ENCODE measurements around the gene PPP3CA.

Gene PPP3CA

DNA sequence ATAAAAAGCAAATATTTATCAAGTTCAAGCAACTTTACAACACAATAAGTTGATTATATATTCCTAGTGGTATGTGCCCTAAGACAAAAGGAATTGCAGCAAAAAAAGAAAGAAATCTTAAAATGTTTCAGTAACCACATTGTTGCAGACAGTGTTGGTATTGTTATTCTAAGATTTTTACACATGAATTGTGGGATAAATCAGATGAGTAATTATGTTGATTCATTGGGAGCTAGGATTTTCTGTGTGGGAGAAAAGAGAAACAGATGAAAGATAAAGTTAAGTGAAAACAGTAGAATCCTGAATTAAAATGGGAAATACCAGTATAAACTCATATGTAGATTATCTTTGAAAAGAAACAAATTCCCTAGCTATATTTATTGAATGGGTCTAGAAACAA is 362.4 kb downstream of the PPP3CA start:
- no peak for DNase-seq

DNA sequence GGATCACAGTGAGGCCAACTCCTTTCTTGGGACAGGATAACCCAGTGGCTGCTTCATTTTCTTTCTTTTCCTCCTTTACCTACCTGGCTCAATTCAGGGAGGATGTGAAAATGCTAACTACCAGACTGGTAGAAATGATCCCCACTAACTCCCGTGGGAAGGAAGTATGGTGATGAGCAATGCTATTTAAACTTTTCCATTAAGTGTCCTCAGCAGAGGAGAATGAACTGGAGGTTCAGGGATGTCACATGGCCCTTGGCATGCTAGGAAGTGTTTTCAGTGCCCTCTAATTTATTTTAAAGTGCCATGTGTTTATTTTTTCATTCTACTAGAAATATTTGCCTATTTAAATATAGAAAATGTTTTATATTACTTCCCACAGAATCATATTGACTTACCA is 363.9 kb downstream of the PPP3CA start:
- no peak for DNase-seq

DNA sequence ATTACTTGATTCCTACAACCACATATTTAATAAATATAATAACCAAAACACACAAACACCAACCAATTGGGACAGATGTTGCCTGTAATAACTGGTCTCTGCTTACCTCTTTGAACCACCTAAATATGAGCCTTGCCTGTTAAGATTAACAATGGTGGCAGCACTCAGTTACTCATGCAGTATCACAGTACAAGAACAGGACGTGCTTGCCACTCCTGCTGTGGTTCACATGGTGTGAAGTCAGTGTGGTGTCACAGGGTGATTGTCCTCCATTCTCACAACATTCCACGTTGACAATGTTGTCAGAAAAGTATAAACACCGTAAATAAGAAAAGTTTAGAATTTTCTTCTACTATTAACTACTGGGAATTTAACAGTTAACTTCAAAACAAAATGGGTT is 365.0 kb downstream of the PPP3CA start:
- DNase-seq, result no peak

DNA sequence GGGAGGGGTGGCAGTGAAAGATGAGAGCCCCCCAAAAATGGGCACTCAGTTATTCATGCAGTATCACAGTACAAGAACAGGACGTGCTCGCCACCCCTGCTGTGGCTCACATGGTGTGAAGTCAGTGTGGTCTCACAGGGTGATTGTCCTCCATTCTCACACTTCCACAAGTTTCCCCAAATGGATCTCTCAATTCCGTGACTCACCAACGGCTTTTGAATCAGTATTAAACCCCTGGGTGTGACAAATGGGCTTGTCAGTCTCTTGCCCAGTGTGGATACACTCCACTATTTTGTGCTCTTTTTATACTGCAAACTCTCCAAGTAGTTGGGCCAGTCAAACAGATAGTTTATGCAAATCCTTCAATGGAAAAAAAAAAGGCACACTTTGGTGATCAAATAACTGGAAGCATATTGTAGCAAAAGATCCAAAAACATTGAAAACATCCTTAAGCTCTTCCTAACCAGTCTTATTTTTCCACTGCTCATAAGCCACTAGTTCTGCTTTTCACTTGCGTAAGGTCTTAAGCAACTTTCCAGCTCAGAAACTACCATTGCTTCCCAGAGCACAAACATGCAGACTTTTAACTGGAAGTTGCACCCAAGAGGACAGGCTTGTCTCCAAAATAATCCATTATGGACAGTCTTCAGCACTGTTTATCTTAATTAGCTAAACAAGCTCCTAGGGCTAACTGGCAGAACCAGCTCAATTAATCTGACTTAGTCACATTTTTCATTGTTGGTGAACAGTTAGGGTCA is 365.7 kb downstream of the PPP3CA start:
- no peak for DNase-seq

DNA sequence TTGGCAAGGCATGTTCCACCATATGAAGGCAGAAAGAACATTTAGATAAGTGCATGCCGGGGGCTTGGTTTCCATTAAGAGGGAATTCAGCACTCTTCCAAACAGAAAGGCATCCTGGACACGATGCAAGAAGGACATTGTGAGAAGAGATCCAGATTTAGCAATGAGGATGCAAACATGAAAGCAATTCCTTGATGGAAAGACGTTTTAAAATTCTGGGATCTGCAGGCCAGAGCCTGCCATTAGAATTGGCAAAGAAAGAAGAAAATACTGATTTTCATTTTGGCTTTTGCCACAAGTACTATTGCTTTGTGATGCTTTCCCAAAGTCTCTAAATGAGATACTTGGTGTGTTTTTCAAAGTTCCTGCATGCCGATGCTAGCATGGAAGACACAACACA is 367.6 kb downstream of the PPP3CA start:
- no peak for DNase-seq

DNA sequence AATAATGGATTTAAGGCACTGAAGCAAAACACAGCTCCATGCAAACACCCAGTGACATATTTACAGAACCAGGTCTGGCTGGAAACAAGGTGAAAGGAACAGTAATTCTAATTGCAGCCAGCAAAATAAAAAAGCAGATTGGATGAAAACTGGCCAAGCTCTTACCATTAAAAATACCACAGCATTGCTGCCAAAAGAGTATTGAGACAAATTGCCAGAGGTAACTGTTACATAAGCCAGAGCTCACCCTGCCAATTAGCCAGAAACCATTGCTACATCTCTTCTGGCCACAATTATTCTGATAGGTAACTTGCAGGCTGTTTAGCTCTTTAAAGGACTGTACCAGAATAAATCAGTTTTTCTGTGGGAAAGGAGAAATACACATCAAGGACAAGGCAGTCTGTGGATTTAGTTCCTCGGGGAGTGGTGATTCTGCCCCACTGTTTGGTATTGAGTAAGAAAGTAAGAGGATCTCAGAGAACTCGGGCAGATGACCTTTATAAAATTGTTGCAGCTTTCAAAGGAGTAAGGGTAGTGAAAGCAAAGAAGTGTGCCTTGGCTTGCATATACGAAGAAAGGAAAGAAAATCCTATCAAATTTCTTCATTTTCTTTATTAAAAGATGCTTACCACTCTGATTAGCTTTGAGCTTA is 369.5 kb downstream of the PPP3CA start:
- no peak for DNase-seq

DNA sequence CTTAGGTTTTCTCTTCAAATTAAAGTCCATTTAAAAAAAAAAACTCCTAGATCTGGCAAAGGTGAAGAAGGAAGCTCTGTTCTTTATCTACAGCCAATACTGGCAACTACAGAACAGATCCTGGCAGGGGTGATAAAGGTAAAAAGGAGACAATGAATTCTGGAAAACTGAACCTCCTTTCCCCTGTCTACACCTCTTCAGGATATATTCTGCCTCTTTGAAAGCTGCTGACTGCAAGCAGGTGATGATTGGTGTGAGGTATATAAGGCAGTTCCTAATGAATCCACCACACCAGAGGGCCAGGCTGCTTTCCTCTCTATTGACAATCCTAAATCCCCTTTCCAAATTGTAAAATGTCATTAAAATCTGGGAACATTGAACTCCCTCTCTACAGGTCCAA is 370.1 kb downstream of the PPP3CA start:
- DNase-seq, result no peak

All from NCI-H1436 treated with DMSO at 0.1 percent for 48 hours (cell line).